ENCODE data around the gene ARHGAP18.

GRCh38 chr6:129691709-129692108, 18.3 kb downstream of the ARHGAP18 start:
- TF ChIP-seq CTCF (IDR thresholded peaks at IDR 0.05; ENCODE audit: low read depth, low read length, missing input control) (no peak), ATF3 (IDR thresholded peaks at IDR 0.05) (no peak), TAF1 (conservative IDR thresholded peaks at IDR 0.05) (no peak), RAD21 (IDR thresholded peaks at IDR 0.05) (no peak), FOXA1 (IDR thresholded peaks at IDR 0.05) (no peak), GABPA (IDR thresholded peaks at IDR 0.05 in 1 of 2, conservative IDR thresholded peaks at IDR 0.05 in 1 of 2) (no peak), SP1 (IDR thresholded peaks at IDR 0.05) (no peak), MAX (IDR thresholded peaks at IDR 0.05) (no peak)

All from liver (tissue), 3 donors.